Progenitor cell of endocrine pancreas (in vitro differentiated cells): ENCODE measurements around the gene ABR. TPM values are rescaled to one million over a fixed set of nuclear protein-coding genes. Genes with fewer than 3 reads are reported as not detected.
A peak's percentile ranks its signal among the peaks of the same experiment; 100 is the strongest.

ENCODE experiments used
- DNase-seq: peaks from one replicate; pipeline ENCODE4 v3.0.0; 2021; ENCODE audit warnings: low spot score; ENCODE audit not compliant: unreplicated experiment
- H3K27ac Mint-ChIP-seq: 2 replicates; pipeline ENCODE4 v1.8.0; 2021; ENCODE audit warnings: mild to moderate bottlenecking, moderate library complexity, mixed read lengths
- H3K27me3 Mint-ChIP-seq: 2 replicates; pipeline ENCODE4 v1.8.0; 2021; ENCODE audit warnings: mixed read lengths
- H3K36me3 Mint-ChIP-seq: 2 replicates; pipeline ENCODE4 v1.8.0; 2022; ENCODE audit warnings: mixed read lengths; ENCODE audit not compliant: insufficient read depth
- H3K4me1 Mint-ChIP-seq: 2 replicates; pipeline ENCODE4 v1.8.0; 2021; ENCODE audit warnings: low read depth, mixed read lengths
- H3K4me3 Mint-ChIP-seq: 2 replicates; pipeline ENCODE4 v1.8.0; 2021; ENCODE audit warnings: low read depth, mild to moderate bottlenecking, moderate library complexity, mixed read lengths
- H3K9me3 Mint-ChIP-seq: 2 replicates; pipeline ENCODE4 v1.8.0; 2021; ENCODE audit warnings: low read depth, mixed read lengths
- total RNA-seq: library from RNA; stranded (reverse); gene quantifications from 2 replicates; pipeline ENCODE4 v1.2.1, GENCODE V29; 2021
- TF ChIP-seq, protein P1 (sequence below): fragments of 200-600 bp; sonication (generic); IDR thresholded peaks from one replicate; pipeline ENCODE4 v1.5.0; 2021; ENCODE audit warnings: antibody characterized with exemption, mild to moderate bottlenecking; ENCODE audit not compliant: unreplicated experiment

The ABR gene
- total RNA-seq, 1 donor from 2014 or later: 61.0 TPM

DNA sequence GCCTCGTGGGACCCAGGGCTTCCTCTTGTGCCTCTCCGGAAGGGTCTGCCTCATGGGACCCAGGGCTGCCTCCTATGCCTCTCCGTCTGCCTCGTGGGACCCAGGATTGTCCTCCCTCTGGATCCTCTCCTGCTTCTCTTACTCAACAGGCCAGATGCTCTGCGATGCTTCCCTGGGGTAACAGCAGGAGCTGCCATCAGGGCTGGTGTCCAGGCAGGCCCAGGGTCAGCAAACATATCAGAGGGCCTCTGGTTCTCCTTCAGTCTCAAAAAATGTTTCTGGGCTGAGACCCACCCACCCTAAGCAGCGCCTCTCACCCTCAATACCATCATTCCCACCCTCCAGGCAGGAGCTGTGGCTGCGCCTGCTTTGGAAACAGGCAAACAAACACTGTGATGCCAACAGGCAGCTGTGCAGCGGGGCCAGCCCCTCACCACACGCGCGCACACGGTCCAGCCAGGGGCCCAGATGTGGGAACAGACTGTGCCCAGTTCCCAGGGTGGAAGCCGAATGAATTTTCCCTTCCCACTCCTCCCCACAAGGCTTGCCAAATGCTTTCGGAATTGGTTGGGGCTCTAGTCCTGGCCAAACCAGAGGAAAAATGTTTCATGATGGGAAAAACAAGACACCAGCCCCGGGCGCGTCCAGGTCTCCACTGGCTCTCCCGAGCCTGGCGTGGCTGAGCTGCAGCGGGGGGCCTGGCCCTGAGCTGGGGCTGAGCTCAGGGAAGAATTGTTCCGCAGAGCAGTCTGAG is 171.6 kb downstream of the ABR start:
- H3K27ac Mint-ChIP-seq: no peak overlapping the region
- H3K27me3 Mint-ChIP-seq: no peaks in the 10 kb centered on the region
- H3K9me3 Mint-ChIP-seq: no peaks in the 10 kb centered on the region
- H3K36me3 Mint-ChIP-seq: peaks cover under 1% of the 10 kb centered on the region
- TF ChIP-seq, protein P1, sequence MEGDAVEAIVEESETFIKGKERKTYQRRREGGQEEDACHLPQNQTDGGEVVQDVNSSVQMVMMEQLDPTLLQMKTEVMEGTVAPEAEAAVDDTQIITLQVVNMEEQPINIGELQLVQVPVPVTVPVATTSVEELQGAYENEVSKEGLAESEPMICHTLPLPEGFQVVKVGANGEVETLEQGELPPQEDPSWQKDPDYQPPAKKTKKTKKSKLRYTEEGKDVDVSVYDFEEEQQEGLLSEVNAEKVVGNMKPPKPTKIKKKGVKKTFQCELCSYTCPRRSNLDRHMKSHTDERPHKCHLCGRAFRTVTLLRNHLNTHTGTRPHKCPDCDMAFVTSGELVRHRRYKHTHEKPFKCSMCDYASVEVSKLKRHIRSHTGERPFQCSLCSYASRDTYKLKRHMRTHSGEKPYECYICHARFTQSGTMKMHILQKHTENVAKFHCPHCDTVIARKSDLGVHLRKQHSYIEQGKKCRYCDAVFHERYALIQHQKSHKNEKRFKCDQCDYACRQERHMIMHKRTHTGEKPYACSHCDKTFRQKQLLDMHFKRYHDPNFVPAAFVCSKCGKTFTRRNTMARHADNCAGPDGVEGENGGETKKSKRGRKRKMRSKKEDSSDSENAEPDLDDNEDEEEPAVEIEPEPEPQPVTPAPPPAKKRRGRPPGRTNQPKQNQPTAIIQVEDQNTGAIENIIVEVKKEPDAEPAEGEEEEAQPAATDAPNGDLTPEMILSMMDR: no peak
- no peak overlapping the region for H3K4me3 Mint-ChIP-seq
- no peak for DNase-seq
- peaks cover 3% of the 10 kb centered on the region for H3K4me1 Mint-ChIP-seq

DNA sequence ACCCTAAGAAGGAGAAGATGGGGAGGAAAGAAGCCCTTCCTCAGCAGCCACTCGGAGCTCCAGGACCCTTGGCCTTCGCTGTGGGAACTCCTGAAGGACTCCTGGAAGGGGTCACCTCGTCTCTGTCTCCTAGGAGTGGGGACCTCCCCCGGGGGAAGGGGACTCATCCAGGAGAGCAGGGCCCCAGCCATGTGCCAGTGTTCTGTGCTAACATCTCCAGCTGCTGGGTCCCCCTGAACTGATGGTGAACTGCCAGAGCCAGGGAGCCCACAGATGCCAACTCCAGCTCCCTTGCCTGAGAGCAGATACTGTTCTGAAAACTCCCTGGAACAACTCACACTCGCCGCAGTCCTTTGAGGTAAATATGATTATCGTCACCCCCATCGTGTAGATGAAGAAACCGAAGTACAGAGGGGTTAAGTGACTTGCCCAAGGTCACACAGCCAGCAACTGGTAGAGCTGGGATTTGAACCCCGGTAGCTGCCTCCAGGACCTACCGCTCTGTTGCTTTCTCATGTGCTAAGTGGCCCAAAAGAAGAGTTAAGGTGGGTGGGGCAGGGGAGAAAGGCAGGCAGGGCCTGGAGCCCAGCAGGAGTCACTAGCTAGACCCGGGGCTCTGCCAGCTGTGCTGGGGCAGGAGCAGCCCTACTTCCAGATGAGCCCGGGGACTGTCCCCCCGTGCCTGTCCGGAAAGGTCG is 172.3 kb downstream of the ABR start:
- no peaks in the 10 kb centered on the region for H3K27me3 Mint-ChIP-seq
- H3K4me3 Mint-ChIP-seq: no peak overlapping the region
- DNase-seq: no peak
- H3K4me1 Mint-ChIP-seq: peaks cover 3% of the 10 kb centered on the region
- H3K27ac Mint-ChIP-seq: no peak overlapping the region
- TF ChIP-seq, protein P1: no peak
- H3K36me3 Mint-ChIP-seq: peaks cover 2% of the 10 kb centered on the region
- H3K9me3 Mint-ChIP-seq: no peaks in the 10 kb centered on the region

DNA sequence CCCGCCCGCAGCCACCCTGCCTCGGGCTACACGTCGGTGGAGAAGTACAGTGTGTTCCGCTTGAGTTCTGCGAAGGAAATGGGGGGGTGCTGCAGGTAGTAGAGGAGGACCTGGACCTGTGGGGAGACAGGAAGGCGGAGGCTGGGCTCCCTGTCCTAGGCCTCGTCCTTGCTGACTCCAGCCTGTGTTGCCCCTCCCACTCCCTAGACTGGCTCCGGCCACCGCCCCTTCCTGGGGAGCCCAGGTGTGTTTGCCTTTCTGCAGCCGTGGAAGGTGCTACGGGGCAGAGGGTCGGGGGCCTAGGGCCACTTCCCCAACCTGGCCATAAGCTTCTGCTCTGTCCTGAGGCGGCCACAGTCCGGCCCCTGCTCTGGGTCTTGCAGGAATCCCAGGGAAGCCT is 173.7 kb downstream of the ABR start:
- Mint-ChIP-seq H3K9me3 (no peaks in the 10 kb centered on the region), H3K4me3 (no peak overlapping the region), H3K4me1 (peaks cover 3% of the 10 kb centered on the region), H3K27ac (peak overlapping the region; percentile 73), H3K27me3 (no peaks in the 10 kb centered on the region), H3K36me3 (peaks cover 5% of the 10 kb centered on the region)
- no peak for DNase-seq
- TF ChIP-seq, protein P1: no peak

DNA sequence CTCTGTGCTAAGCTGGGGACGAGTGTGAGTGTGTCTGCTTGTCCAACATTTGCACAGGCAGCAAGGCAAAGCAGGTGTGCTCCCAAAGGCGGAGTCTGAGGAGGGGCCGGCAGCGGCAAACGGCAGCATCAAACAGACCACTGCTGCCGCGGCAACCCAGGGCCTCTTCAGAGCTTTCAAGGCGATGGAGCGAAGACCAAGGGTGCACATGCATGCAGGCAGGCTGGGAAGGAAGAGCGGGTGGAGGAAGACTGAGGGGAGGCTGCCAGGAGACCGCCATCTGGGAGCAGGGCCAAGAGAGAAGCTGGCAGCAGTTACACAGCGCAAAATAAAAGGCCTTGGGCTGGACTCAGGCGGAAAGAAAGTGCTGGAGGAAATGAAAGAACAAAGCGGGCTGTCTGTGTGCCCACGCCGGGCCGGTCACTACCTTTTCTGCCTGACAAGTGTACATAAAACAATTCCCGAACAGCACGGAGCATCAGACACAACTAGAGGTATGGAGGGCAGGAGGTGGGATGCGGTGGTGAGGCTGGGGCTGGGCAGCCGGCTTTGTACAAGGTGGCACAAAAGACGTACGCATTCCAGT is 174.3 kb downstream of the ABR start:
- Mint-ChIP-seq H3K9me3 (no peaks in the 10 kb centered on the region), H3K27ac (no peak overlapping the region), H3K4me3 (no peak overlapping the region), H3K36me3 (peaks cover 8% of the 10 kb centered on the region), H3K4me1 (peaks cover 3% of the 10 kb centered on the region), H3K27me3 (no peaks in the 10 kb centered on the region)
- no peak for DNase-seq
- TF ChIP-seq, protein P1: no peak

DNA sequence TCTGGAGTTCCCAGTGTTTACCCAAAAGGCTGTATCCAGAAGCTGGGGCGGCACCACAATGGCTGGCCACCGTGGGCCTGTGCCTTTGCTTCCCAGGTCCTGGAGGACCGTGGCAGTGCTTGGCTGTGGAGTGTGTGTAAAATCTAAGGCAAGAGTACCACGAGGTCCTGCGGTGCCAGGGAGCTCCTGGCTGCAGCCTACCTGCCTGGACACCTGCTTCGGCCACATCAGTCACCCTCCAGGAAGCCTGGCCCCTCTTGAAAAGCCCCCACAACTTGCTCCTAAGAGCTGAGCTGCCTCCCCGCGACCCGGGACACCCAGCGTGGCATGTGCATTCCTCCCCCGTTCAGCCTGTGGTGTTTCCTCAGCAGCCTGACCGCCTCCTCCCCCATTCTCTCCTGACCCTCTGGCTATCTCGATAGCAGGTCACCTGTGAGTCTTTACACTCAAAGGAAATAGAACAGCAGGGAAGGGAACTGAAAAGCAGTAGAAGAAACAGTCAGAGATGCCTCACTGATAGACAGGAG is 174.9 kb downstream of the ABR start:
- no peak for DNase-seq
- no peak overlapping the region for H3K4me3 Mint-ChIP-seq
- peaks cover 11% of the 10 kb centered on the region for H3K36me3 Mint-ChIP-seq
- no peaks in the 10 kb centered on the region for H3K9me3 Mint-ChIP-seq
- H3K4me1 Mint-ChIP-seq: peaks cover 3% of the 10 kb centered on the region
- peak overlapping the region; percentile 12 for H3K27ac Mint-ChIP-seq
- TF ChIP-seq, protein P1: no peak
- no peaks in the 10 kb centered on the region for H3K27me3 Mint-ChIP-seq
